Measurements from ENCODE around the gene NOM1.

Gene NOM1

DNA sequence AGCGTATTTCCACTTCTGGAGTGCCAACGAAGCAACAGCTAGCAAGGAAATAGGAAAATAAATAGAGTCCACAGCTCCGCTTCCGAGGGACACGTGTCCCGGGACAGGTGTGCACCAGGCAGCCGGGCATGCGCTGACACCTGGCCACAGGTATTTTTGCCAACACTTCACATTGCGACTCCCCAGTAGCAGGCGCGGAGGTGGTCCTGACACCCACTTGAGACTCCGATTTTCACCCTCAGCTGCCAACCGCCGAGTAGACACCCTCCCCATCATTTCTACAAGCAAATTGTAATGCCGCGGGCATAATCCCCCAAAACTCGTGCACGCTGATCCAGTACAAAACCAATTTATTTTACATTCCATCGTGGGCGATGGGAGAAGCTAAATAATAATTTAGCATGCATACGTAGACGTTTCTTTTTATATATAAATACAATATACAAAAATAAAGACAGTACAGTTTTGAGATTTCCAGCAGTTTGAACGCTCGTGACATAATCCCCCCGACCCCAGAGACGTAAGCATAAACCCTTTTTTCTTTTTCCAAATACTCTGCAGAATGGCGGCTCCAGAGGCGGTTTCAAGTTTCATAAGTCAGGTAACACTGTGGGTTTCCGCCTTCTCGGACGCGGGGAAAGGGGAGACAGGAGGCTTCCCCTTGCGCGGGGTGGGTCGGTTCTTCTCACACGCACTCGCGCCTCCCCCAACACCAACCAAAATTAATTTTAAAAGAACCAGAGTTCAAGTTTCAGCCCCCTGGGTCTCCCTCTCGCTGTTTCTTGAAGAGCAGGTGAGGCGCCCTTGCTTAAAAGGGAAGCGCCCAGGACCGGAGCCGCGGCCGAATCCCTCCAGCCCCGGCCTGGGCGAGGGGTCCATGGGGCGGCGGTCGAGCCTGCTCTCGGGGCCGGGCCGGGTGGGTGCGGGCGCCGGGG is 55.3 kb downstream of the NOM1 start:
- DNase-seq = no peak

DNA sequence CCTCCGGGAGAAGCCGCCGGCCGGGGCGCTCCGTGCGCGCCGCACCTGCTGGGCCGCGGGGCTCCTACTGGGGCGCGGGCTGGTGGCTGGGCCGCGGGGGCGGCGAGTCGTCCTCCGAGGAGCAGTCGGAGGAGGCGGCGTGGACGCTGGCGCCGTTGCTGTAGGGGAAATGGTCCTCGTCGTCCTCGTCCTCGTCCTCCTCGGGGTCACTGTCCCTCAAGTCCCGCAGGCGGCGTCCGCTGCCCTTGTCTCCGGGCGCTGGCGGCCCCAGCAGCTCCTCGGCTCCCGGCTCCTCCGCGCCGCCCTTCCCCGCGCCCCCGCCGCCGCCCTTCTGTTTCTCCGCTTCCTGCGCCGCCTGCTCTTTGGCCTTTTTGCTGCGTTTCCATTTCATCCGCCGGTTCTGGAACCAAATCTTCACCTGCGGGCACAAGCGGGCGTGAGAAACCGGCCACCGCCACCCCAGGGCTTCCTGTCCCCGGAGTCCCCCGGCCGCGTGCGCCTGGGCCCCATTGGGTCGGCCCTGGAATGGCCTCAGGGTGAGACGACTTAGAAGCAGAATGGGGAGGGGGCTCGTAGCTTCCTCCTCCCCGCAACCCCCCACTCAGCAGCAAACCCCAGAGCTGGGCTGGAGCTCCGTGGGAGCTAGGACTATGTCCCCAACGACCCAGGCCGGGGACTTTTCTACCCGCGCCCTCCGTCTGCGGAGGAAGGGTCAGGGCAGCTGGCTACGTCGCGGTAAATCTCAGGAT is 56.1 kb downstream of the NOM1 start:
- no peak for DNase-seq

DNA sequence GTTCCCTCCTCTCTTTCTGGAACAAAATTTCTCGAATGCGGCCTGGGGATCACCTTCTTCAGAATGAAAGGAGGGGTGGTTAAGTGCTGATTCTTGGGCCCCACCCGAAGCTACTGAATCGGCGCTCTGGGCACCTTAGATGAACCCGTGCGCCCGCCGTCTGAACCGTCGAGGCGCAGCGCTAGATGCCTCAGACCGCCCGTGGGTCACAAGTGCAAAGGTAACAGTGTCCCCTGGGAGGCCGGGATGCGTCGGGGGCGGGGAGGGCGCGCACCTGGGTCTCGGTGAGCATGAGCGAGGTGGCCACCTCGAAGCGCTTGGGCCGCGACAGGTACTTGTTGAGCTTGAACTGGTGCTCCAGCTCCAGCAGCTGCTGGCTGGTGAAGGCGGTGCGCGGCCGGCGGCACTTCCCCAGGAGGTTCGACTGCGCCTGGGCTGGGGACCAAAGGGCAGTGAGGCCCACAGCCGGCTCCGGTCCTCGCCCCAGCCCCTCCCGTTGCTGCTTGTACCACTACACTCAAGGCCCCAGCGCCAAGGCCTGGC is 56.8 kb downstream of the NOM1 start:
- DNase-seq = no peak

DNA sequence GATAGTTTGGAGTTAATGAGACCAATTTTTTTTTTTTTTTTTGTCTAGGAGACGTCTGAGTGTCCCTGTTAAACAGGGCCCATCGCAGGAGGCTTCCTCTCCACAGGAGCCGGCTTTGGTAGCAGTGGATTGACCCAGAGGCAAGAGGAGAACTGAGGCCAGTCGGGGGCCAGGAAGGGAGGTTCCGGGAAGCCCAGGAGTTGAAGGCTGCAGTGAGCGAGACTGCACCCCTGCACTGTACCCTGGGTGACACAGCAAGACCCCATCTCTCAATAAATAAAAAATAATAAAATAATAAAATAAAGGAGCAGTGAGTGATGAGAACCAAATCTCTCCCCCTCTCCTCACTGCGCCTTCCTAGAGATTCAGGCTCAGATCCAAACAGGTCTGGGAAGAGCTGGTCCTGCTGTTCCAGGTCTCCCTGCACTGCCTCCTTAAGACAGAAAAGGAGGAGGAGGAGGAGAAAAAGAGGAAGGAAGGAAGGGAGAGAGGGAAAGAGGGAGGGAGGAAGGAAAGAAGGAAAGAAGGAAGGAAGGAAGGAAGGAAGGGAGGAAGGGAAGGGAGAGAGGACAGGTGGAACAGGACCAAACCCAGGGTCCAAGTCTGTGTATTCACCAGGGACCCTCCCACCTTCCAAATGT is 57.4 kb downstream of the NOM1 start:
- no peak for DNase-seq

DNA sequence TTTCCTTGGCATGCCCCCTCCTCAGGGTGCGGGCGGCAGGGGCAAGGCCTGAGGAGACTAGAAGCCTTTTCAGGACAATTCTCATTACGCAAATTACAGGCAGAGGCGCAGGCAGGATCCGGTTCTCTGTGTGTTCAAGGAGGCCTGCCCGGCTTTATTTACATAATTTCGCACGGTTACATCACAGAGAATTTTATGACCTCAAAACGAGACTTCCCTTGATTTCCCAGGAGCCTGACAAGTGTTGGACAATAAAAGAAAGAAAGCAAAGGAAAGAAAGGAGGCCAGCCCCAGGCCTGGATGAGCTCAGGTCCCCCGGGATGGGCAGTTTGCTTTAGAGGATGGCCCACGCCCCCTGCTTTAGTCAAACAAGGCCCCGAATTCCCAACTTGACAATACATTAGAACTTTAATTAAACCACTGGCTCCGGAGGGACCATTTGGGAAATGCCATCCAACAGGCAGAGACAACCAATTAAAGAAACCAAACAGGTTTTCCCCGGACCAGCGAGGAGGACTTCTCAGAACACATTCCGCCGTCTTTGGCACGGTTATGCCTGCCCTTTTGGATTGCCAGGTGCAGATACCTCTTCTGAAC is 58.1 kb downstream of the NOM1 start:
- DNase-seq = no peak

DNA sequence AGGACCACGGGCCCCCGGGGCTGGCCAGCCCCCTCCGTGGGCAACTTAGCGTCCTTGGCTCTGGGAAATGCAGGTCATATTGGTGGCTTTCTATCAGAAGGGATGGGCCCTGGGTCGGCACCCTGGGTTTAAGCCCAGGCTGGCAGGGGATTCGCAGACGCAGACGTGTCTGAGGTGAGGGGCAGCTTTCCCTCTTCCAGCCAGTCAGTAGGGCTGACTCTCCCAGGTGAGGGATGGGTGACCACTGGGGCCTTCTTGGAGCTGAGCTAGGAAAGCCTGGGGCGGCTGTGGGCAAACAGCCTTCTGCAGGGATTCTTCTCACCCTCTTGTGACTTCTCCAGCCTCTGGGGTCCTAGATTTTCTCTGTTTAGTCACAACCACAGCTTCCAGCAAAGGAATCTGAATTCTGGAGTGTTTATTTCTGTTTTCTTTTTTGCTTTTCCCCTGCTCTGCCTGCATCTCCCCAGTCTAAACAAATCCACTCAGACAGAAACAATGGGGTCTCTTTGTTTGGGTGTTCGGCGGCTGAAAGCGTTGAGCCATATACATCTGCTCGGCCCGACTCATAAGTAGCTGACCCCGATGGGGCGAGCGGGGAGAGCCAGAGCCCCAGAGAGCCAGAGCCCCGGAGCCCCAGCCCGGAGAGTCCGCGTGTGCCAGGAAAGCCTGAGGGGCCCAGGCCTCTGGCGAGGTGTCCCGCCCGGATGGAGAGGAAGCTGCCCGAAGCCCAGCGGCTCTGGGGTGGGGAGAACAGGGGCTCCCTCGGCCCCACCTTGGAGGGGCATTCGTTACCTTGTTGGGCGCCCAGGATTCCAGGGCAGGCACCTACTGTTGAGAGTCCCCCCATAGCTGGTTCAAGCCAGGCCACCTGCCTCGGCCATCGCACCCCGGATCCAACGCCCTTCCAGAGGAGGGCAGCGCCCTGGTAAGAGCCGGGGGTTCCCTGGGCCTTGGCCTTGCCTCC is 59.0 kb downstream of the NOM1 start:
- no peak for DNase-seq

DNA sequence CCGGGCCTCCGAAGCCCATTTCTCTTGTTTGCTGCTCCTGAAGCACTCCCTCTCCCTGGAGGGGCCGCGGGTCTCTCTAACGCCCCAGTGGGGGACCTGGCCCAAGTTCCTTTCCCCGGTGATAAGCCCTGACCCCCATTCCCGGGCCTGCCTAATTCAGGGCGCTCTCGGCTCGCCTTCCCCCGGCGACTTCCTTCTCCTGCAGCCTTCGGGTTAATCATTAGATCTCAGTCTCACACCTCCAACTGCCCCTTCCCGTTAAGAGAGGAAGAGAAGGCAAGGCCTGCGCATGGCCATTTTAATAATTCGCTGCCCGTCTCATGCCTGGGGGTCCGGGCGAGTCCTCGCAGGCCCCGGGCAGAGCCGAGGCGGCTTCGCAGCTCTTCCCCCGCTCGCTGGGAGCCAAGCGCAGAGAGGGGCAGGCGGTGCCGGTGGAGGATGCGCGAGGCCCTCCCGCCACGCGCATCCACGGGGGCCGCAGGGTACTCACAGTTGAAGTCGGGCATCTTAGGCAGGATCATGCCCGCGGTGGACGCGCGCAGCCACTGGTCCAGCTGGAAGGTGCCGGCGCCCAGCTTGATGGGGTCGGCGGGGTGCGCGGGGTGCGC is 59.8 kb downstream of the NOM1 start:
- no peak for DNase-seq

DNA sequence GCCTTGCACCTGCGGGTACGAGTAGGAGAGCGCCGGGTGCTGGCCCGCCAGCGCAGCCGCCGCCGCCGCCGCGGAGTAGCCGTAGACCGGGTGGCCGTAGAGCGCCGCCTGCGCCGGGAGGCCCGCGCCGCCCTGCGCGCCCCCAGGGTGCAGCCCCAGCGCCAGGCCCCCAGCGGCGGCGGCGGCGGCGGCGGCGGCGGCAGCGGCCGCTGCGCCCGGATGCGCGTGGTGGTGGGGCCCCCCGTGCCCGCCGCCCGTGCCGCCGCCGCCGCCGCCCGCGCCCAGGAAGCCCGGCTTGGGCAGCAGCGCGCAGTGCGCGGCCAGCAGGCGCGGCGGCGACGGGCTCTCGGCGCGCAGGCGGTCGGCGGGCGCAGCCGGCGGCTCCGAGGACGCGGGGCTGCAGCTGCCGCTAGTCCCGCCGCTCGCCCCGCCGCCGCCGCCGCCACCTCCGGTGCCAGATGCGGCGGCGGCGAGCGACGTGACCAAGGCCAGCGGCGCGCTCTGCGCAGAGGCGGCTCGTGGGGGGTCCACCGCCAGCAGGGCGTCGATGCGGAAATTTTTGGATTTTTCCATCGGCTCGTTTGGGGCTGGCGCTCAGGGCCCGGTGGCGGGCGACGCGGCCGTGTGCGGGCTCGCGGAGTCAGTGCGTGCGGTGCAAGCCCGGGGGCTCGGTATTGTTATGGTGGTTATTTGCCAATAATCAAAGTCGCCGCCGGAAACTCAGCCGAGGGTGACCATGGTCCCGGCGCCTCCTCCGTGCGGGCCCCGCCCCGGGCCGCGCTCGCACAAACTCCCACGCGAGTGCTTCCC is 60.5 kb downstream of the NOM1 start:
- no peak for DNase-seq

DNA sequence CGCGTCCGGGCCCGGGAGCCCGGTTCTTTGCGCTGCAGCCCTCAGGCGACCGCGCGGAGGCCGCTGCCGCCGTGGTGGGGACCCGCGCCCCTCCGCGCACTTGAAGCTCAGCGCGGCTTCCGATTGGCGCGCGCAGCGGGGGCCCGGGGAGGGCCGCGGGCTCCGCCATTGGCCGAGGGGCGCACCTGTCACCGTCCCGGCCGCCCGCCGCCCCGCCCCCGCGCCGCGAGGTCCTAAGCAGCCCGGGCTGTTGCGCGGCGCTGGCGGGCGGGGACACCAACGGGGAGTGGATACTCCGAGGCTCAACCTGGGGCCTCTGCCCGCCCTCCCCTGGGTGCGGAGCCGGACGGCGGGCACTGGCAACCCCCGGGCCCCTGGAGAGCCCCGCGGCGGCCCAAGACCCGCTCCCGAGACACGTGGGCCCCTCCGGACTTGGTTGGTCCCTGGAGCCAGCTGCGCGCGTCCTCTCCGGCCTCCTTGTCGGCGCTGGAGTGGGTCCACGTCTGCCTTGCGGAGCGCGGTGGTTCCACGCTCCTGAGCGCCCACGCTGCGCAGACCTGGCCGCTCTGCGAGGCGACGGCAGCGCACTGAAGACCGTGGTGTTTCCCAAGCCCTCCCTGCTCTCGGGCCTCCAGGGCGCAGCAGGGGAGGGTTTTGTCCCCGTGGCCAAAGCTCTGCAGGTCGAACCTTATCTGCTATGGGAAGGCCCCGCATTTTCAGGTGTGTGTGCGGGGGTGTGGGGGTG is 61.2 kb downstream of the NOM1 start, which contains the start of gene MNX1:
Gene MNX1 (minus strand): TSS at position 76 of the 745 bp plus-strand sequence. CDS start 313 bp downstream, outside the sequence.
- no peak for DNase-seq

DNA sequence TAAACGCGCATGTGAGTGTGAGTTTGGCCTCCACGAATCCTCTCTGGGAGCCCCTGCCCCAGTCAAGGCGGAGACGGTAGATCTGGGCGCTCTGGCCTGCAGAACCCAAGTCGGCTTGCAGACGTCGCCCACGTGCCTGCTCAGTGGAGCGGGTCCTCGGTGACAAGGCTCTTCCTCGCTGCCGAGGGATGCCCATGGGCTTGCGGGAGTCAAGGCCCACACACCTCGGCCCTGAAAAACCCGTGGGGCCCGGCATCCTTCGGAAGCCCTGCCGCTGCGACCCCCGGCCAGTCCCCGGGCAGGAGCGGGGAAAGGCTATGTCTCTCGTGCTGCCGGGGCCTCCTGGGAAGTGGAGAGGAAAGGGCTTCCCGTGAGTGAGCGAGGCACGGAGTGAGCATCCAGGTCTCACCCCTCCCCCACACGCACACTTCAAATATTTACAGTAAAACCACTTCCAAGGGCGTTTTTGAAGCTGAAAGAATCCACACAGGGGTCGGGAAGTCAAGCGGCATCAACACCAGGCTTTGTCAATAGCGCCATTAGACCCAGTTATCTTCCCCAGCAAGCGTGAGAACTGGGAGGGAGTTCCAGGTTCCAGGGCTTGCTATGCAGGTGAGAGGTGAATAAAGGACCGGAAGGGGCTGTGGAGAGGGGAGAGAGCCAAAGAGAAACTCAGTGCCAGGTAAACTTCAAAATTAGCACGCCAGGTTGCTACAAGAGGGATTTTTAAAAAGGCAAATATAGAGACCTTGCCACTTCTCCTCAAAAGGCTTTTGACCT is 62.0 kb downstream of the NOM1 start:
- DNase-seq = no peak

DNA sequence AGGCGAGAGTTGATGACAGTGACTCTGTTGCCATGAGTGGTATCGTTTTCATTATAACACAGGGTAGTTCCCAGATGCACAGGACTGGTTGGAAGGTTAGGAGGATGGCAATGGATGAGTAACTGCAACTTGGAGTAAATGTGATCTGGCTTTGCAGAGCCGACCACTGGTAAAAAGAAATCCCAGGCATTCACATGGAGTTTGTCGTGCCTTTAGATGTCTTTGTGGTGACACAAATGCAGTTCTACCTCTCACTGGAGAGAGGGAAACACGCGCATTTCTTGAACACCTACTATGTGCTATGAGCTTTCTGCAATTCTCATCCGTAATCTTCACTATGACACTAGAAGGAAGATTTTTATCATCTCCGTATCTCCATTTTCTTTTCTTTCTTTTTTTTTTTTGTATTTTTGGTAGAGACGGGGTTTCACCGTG is 62.6 kb downstream of the NOM1 start:
- DNase-seq = no peak

DNA sequence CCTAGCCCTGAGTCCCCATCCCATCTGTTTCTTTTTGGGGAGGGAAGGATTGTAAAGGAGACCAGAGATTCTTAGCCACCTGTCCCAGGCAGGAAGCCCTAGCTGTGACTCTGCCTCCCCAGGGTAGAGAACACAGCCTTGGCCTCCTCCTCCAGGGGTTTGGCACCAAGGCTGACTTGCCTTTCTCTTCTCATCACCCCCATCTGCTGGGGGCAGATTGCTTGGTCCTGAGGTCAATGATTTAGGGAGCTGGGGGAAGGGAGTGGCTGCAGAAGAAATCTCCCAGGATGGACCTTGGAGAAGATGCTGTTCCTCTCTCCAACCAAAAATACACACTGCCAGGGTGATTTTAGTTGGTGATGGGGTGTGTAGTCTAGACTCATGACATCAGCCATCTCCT is 63.6 kb downstream of the NOM1 start:
- no peak for DNase-seq

DNA sequence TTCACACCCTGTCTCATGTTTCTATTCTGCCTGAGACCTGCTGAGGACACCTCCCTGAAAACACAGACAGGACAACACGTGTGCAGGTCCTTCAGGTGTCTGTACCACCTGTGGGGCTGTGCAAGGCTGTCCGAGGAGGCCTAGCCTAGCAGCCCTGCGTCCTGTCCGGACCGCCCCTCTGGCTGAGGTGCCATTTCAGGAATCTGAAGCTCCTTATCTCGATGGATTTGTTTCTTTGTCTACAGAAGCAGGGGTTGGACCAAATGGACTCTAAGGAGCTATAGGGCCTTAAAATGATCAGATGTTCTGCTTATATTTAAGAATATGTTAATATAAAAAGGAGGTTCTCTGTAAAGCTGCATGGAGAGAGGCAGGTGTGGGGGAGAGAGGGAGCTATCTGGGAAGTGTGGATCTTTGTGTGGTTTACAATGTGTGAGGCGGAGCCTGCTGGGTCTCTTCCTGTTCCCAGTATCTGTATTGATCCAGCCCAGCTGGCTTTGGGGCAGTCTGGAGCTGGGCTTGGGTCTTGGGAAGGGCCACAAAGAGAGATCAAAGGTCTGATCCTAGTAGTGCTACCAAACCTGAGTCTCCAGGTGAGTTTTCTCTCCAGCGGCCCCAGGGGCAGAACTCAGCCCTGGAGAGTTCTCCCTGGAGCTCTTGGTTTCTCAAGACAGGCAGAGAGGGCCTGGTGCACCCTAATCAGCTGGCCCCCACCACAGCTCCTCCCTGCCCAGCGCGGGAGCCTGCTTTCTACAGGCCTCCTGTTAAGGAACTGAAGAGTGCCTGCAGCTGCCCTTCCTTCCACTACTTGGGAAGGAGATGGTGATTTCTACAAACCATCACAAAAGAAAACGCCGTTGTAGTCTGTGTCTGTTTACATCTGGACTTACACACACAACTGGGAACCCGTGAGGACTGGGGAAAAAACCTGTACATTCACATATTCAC is 64.4 kb downstream of the NOM1 start:
- no peak for DNase-seq

DNA sequence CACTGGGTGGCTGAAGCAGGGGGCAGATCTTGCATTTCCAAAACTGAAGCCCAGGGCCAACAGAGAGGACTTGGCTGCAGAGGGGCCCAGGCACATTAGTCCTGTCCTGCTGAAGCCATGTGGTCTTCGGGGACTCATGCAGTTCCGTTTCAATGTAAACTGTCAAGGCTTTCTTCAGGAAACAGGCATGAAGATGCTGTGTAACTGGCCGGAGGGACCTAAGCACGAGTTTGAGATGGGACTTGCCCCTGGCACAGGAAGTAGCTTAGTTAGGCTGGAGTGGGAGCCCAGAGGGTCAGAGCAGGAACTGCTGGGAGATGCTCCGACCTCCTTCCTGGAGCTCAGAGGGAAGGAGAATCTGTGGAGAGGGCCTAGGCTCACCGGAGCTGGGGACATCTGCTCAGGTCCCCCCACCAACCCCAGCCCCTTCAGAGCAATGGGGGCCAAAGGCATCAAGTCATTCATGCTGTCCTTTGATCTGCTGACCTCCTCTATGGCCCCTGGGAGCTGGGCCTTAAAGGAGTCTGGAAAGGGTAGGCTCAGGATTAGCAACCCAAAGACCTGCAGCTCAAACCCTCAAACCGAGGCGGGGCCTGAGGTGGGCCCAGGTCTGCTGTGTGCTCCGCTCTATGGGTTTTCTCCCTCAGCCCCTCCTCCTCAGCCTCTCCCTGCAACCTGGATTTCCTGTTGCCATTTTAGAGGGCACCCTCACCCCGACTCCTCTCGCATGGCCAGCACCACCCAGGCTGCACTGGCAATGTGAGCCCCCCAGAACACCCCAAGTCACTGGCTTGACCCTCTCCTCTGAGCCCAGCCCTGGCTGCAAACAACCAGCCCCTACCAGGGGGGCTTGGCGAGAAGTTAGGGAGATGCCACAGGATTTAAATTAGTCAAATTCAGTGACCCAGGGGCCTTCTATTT is 65.4 kb downstream of the NOM1 start:
- no peak for DNase-seq

DNA sequence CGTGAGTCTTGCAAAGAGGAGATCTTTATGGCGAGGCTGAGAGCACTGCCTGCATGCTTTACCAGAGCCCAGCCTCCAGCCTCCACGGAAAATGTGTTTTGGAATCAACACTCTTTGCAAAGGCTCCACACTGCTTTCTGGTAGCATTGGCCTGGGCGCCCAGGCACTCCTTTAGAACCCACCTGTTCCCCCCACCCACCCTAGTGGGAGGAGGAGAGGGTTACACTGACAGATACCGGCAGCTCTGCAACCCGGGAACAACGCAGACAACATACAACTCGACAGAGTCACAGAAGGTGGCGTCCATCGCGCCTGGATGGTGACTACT is 66.5 kb downstream of the NOM1 start:
- no peak for DNase-seq

DNA sequence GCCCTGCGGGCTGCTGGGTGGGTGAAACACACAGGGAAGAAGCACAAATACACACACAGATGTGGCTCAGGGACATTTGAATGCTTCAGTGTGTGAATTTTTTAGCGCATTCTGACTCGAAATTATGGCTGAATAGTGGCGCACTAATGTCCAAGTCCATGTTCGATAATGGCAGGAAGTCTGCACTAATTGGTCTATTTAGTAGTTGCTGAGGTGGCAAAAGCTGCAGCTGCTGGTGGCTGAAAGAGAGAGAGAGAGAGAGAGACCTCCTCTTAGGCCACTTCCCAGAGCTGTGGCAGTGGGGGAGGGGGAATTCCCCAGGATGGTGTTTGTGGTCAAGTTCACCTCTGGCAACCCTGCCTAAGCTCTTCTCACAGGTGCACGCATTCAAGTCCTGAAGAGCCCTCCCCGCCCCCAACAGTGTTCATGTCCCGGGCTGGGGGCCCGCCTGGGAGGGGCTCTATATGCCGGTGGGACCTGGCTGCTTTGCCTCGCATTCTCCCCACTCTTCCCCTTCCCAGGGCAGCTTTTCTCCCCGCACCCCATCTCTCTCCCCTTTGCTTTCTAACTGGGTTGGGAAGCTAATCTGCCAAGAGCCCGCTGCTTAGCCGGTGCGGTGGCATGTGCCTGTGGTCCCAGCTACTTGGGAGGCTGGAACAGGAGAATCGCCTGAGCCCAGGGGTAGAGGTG is 67.0 kb downstream of the NOM1 start:
- no peak for DNase-seq

All from HCEC 1CT (cell line).